Left lobe of liver (tissue), 2 donors: ENCODE results near the gene UBE3D. TPM values are rescaled to one million over a fixed set of nuclear protein-coding genes. Genes with fewer than 3 reads are reported as not detected.
"Not testable (repeated sequence)": the region's sequence is repeated elsewhere in the genome, so short reads cannot be mapped to it uniquely, and the experiment has no call there.

Experiments
- ATAC-seq: fragments of 200-7000 bp; cut with Tn5 transposase; one replicate; pipeline ENCODE4 v1.9.1; 2020; ENCODE audit warnings: mild to moderate bottlenecking, moderate library complexity
- DNase-seq: peaks from one replicate; pipeline ENCODE4 v3.0.0-alpha.2; 2020; ENCODE audit warnings: low spot score
- total RNA-seq: library from RNA; stranded (reverse); gene quantifications from one replicate; pipeline ENCODE4 v1.2.1, GENCODE V29; 2021
- donor health status: DM: no; HTN: no; CAD: no; lungs with moderate emphysema.
- donor health status: DM: no; HTN: yes; CAD: no.

The UBE3D gene
- total RNA-seq, 1 donor from 2014 or later = 2.1 TPM

DNA sequence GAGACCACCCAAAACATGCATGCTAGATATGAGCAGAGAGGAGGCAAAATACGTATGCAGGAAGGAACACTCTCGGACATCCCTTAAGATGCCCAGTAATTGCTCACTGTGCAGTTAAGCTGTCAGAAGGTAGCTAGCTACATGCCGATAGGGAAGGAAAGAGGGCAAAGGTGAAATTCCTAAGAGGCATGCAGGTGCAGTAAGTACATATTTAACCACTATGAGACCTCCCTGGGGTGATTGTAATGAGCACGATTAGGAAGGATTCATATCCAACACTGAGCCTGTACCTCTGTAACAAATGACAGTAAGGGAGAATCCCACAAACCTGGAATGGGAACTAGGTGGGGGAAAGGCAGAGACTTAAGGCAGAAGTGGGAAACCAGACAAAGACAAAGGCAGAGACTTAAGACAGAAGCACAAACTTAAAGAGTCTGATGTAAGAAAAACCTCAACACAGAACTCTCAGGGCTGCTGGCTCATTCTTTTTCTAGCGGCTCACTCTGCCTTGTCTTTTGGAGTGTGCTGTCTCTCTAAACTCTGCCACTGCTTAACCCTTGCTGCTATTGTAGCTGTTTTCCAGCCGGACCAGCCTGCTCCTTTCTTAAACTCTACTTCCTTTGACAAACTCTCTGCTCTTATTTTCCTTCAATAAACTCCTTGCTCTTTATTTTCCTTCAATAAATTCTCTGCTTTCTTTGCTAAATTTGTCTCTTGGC, 148.1 kb downstream of the UBE3D start:
- no peak for DNase-seq
- ATAC-seq = no peak

DNA sequence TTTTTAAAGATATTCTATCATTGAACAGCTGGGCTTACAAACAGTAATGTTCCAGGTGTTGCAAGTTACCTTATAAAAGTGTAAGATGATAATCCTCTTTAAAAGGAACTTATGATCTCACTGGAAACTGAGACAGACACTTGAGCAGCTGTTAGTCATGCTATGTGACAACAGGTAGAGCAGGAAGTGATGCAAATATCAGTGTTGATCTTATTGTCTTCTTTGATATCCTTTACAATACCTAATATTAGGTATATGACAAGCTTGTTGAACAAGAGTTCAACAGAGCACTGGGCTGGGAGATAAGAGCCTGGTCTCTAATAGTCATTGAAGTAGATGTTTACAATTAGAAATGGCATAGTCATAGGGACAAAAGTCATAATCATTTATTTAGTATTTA, 150.0 kb downstream of the UBE3D start:
- DNase-seq (no peak), ATAC-seq (no peak)

DNA sequence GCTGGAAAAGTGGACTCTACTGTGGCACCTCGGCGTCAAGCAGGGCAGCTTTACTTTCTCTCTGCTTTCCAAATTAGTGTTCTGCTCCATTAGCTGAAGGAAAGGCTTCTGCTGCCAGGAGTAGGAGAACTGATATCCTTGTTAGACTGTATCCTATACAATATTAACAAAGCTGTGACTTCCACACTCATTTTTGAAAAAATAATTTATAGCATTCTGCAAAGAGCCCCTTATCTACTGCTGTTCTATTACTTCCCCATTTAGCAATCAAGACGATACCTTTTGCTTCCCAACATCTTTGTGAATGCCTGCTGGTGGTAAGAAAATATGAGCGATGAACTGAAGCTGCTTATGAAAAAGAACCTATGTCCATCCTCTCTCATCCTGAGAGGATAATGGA, 151.1 kb downstream of the UBE3D start:
- no peak for DNase-seq
- no peak for ATAC-seq

DNA sequence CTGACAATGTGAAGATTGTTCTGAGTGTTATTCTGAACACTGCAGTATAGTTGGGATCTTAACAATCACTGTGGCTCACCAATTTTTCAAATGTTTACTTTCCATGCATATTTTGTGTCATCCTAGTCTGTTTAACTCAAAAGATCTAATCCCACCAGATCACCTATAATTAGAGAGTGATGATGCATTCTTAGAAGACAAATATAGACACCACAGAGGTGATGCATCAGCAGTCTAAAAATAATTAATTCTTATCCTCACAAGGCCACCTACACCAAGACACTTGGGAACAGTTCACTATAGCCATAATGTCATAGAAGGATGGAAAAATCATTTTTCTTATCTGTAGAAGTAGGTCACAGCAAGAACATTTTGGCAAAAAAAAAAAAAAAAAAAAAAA, 154.8 kb downstream of the UBE3D start:
- no peak for DNase-seq
- no peak for ATAC-seq

DNA sequence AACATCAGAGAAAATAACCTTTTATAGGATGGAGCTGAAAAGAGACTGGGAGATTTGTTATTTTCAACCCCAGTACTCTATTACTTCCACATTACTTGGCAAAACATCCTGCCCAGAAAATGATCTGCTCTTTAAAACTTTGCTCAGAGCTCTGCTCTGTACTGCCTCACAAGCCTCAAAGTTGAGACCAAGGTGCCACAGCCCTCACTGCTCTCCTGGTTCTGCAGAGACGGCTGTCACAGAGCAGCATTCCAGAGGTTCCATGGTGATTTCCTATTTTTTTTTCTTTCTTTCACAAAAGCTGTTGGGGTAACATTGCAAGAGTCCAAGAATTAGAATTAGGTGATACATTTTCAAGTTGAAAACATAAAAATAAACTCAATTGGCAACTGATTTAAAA, 155.2 kb downstream of the UBE3D start:
- DNase-seq (no peak), ATAC-seq (no peak)

DNA sequence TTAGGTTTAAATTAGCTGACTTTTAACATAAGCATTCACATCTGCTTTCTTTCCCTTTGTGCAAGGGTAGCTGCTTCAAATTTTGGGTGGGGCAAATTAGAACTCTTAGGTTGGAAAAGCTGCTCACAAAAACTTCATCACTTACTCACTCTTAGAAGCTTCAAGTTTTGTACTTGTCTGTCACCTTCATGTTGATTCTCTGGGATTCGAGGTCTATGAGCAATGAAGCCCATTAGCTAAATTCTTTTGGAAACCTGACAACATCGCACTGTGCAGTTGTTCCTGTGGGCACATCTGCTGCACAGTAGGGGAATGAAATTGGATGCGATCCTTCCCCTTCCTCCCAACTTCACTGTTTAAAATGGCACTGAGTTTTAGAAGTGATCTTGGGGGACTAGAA, 156.1 kb downstream of the UBE3D start:
- no peak for DNase-seq
- no peak for ATAC-seq

DNA sequence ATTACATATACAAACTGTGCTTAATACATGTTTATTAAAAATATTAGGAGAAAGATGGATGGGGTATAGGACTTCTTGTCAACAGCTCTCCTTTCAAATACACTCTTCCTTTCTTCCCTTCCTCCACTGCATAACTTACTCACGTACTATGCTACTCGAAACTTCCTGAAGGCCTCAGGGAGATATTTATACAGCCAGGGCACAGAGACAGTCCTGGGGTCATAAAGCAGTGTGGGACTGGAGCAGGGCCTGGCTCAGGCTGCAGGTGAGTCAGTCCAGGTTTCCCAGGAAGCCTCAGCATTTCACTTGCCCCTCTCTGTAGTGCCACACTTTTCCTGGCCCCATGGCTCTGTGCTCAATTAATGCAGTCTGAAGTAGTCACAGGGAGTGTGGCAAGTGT, 157.0 kb downstream of the UBE3D start:
- ATAC-seq (no peak), DNase-seq (no peak)

DNA sequence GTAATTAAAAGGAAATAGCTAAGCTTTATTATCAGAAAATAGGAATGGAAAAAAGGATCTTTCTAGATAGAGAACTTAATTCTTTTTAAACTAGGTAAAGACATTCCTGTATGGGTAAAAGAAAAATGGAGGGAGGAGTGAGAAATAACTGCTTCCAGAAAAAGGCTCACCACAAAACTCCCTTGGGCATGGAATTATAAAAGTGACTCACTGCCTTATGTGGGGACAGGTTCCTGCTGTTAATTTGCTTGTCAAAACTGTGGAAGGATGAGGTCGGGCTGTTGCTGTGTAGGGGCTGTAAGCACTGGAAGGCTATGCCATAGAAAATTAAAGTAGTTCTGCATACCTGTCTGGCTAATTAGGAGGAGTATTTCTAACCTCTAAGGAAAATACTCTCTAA, 158.7 kb downstream of the UBE3D start:
- DNase-seq (no peak), ATAC-seq (no peak)

DNA sequence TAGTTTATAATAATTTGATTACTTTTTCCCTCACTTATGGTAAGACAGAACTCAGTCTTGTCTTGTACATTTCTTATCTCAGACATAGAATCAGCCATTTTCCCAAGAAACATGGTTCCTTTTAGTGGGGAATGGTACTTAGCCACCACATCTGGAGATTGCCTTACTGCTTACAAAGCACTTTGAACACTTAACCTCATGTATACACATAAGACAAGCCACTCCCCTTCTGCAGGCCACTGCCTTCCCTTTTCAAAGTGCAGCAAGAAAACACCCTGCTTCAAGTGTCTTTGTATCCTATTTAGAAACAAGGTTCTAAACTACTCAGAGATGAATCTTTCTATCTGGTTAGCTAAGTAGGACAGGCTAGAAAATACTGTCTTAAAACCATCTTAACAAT, 159.2 kb downstream of the UBE3D start:
- DNase-seq (no peak), ATAC-seq (no peak)

DNA sequence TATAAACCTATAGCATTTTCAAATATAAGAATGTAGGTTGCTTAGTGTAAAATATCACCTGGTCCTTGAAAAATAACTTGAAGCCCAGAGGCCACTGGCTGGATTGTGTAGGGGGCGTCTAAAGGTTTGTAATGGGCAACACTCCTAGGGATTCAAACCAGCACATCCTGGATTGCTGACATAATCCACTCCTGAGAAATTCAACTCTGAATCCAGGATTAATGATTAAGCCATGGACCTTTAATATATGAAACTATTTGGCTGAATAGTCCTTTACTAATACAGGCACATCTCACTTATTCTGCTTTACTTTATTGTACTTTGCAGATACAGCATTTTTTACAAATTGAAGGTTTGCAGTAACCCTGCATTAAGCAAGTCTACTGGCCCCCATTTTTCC, 160.8 kb downstream of the UBE3D start:
- ATAC-seq (peak; percentile 66), DNase-seq (no peak)

DNA sequence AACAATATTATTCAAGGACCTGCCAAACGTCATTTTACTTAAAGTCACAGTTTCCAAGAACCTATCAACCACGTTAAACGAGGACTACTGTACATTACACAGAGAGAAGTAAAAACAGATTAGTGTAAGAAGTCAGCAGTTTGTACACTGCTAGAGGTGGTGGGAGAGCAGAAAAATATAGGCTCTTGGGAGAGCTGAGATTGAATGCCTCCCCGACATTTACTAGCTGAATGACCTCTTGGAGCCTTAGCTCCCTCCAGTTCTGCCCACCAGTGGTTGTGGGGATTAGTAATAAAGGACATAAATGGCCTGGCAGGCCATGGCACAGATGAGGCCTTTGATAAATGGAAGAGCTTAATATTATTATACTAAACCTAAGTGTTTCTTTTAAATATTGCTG, 161.4 kb downstream of the UBE3D start:
- ATAC-seq (no peak), DNase-seq (no peak)

DNA sequence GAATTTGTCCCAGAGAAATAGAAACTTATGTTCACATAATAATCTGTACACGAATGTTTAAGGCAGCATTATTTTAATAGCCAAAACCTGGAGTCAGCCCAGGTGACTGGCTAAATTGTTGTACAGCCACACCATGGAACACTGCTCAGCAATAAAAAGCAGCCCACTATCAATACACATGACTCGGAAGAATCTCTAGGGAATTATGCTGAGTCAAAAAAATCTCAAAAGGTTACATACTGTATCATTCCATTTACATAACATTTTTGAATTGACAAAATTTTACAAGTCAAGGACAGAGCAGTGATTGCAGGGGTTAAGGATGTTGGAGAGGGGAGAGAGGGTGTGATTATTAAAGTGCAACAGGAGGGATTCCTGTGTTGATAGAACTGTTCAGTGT, 163.4 kb downstream of the UBE3D start:
- DNase-seq (no peak), ATAC-seq (no peak)

DNA sequence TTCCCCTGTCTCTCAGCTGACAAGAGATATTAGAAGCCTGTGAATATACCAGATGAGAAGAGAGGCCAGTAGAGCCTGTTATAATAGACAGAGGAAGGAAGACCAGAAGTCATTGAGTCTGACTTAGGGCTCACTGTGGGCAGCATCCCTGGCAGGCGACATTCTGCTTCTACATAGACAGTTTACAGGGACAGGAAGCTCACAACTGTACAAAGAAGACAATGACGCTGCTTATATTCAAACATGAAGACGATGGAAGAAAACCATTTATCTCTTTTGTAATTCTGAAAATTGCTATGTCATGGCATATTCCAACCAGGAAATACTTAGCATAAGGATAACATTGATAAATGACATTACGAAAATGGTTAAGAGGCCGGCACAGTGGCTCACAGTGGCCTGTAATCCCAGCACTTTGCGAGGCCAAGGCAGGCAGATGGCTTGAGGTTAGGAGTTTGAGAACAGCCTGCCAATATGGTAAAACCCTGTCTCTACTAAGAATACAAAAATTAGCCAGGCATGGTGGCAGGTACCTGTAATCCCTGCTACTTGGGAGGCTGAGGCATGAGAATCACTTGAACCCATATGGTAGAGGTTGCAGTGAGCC, 170.9 kb downstream of the UBE3D start:
- ATAC-seq (peak; percentile 40), DNase-seq (no peak)

DNA sequence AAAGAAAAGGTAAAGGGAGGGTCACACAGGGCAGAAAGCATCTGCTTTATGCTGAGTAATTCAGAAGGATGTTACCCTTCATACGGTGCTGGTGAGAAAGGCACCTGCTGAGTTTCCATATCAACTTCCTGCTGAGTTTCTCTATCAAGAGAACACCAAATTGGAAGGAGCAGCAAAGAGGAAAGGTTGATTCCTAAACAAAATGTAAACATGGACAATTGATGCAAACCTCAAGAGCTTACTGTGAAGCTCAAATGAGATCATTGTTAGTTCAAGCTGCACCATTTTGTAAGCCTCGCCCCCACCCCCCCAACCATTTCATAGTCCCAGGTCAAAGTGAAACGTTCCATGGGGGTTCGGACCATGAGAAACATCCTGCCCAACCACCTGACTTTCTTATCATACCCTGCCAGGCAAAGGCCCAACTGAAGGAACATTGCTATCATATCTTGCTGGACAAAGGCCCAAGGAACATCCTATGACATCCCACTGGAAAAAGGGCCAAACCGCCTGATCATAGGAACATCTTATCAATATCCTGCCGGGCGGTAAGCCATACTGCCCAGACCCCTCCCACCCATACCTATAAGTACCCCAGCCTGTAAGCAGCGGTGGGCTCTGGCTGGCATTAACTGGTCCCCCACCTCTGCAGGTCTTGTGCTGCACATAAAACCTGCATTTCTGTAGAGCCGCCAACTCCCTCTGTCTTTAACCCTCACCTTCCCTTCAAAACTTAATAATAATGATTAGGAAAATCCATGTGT, 171.6 kb downstream of the UBE3D start:
- DNase-seq (no peak), ATAC-seq (no peak)

DNA sequence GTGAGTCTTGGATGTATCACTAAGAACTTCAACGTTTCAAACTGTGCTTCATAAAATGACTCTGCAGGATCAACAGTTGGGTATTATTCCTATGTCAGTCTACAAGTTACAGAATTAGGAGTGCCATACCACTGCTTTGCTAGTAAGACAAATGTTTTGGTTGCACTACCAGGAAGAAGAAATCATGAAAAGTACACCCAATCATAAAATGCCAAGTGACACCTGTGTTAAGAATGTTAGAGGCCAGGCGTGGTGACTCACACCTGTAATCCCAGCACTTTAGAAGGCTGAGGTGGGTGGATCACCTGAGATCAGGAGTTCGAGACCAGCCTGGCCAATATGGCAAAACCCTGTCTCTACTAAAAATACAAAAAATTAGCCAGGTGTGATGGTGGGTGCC, 174.1 kb downstream of the UBE3D start:
- not testable (repeated sequence) for DNase-seq, ATAC-seq

DNA sequence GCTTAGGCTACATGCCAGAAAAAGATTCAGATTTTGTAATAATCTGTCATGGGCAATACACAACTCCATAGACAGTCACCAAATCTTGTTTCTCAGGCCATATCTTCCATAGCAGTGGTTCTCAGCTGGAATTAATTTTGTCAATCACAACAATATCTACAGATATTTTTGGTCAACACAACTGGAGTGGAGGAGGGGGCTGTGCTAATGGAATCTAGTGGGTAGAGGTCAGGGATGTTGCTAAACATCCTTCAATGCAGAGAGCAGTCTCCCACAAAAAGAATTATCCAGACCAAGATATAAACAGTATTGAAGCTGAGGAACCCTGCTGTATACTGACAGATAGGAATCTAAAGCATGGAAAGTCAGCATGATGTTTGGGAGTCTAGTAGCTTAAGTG, 174.6 kb downstream of the UBE3D start:
- DNase-seq = no peak
- no peak for ATAC-seq

DNA sequence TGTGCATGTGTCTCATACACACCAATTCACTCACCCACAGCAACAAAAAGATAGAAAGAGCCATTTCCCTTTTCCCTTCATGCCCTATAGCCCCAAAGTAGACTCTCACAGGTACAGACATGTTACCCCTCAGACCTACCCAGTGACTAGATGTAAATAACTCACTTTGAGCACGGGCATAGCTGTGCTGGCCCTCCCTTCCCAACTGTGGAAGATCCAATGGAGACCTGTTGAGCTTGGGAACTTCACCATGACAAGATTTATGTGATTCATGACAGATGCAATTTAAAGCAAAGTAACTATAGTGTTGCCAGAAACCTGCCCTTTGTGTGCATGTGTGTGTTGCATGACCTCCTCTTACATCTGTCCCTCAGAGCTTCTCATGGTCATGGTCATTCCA, 175.4 kb downstream of the UBE3D start:
- no peak for ATAC-seq
- no peak for DNase-seq

DNA sequence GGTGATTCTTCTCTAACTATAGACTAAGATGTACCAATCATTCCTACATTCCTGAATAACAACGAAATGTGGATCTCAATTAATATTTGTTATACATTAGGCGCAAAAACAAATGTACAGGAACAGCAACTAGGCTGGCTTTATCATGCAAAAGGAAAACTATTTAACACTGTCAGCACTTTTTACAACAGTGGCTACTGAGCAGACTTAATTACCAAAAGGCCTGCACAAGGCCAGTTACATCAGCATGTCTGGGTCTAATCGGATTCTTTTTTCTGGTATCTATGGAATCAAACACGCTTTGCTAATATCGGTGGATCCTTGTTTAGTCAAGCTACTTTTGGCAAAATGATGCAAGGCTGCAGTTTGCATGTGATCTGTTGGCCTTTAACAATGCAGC, 176.5 kb downstream of the UBE3D start:
- no peak for DNase-seq
- ATAC-seq = no peak

DNA sequence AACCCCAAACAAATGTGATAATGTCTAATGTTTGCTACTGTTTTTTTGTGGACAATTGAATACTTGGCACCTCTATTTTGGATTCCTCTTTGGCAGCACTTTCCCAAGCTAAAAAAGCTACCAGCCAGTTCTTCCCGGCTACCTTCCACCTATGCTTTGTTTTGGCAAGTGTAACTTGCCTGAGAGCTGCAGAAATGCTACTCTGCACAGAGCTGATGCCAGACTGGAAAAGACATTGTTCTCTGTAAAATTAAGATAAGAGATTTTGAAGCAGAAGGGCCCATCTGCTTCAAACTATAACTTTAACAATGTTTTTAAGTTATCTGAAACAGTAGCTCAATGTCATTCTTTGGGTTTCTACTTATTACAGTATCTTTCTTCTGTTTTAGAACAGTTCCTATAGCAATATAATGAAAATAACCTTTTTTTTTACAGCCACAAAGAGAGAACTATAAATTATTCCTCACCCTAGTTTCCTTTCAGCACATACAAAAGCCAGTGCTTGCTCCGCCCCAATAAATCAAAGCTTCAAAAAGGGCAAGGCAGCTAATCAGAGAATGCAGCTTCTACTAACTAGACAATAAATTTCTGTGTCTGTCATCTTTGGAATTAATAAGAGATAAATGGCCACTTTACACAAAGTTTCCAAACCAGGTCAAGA, 183.1 kb downstream of the UBE3D start:
- DNase-seq = no peak
- no peak for ATAC-seq

DNA sequence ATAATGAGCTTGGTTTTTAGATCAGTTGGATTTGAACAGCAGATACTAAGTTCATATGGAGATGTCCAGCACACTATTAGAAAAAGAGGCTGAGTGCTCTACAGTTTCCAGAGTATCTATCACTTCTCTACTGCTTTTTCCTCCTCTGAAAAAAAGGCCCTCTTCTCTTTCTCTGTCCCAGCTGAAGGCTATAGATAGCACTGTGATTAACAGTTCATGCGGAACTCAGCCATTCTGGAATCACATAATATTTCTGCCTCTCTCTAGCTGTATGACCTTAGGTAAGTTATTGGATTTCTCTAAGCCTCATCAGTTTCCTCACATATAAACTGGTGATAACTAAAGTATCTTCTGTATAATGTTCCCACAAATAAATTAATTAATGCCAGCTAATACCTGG, 184.1 kb downstream of the UBE3D start:
- no peak for ATAC-seq
- no peak for DNase-seq

DNA sequence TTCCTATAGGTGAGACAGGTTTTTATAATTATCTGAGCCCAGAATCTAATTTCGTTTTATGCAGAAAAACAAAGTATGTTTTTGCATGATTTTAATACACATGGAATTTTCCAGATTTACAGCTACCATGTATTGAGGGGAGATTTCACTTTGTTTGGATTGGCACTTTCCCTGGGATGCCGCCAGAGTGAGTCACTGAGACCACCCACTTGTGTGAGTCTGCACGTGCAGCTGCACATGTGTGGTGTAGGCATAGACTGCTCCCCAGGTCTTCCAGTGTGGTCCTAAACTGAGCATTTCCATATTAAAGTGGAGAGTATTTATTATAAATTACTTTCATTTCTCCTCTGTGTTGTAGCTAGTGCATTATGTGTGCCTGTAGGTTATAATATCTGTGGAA, 186.8 kb downstream of the UBE3D start:
- ATAC-seq (no peak), DNase-seq (no peak)
